GM21447 (cell line): ENCODE data around the gene LSM14A.
"Not testable (repeated sequence)": the region's sequence is repeated elsewhere in the genome, so short reads cannot be mapped to it uniquely, and the experiment has no call there.

Source experiments
- ATAC-seq: cut with Tn5 transposase; IDR thresholded peaks from one replicate; pipeline ENCODE4 v1.9.1; 2021; ENCODE audit not compliant: unreplicated experiment

LSM14A gene

DNA sequence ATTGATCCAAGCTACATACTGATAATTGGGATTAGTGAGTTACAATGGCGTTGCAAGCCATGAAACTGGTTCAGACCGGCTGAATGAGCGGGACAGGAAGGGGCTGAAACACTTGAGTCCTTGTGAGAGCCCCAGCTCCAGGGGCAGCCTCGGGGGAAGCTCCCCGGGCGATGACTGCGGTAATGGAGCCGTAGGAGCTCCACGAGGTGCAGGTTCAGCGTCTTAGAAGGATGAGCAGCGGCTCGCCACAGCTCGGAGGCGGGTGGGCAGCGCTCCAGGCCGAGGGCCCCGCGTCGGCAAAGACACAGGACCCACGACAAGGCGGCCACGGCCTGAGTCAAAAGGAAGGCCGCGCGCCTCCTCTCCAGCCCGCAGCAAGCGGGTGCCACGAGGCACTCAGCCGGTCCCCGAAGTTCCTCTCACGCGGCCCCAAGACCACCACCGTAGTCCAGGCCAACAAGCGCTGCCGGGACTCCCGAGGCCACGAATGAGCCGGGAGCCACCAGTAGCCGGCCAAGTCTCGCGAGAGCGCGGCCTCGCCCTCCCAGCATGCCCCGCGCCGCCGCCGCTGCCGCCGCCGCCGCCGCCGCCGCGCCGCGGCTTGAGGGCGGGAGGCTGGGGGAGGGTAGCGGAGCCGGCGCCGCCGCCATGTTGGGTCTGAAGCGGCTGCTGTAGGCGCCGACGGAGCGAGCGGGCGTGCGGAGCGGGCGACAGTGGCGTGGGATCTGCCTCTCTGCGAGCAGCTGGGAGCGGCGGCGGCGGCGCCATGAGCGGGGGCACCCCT lies at the start of gene LSM14A:
TSS of gene LSM14A (plus strand) at position 628 of the 784 bp plus-strand sequence. CDS start at position 767, 139 bp downstream.
- ATAC-seq = peak; percentile 64

GRCh38 chr19:34124828-34125227 lies 47.5 kb upstream of the LSM14A start:
- no peak for ATAC-seq

GRCh38 chr19:34126966-34127365 lies 45.3 kb upstream of the LSM14A start:
- ATAC-seq = no peak

GRCh38 chr19:34127684-34128189 lies 44.6 kb upstream of the LSM14A start:
- no peak for ATAC-seq

- no peak for ATAC-seq
Measured at GRCh38 chr19:34128558-34129250, 43.6 kb upstream of the LSM14A start.

DNA sequence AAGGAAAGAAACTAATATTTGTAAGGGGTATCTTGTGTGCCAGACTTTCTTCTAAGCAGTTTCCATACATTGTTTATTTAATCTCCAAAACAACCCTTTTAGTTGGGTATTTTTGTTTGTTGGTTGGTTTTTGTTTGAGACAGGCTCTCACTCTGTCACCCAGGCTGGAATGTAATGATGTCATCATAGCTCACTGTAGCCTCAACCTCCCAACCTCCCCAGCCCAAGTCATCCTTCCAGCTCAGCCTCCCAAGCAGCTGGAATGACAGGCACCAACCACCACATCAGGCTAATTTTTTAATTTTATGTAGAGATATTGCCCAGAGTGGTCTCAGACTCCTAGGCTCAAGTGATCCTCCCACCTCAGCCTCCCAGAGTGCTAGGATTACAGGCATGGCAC lies 41.2 kb upstream of the LSM14A start:
- no peak for ATAC-seq

DNA sequence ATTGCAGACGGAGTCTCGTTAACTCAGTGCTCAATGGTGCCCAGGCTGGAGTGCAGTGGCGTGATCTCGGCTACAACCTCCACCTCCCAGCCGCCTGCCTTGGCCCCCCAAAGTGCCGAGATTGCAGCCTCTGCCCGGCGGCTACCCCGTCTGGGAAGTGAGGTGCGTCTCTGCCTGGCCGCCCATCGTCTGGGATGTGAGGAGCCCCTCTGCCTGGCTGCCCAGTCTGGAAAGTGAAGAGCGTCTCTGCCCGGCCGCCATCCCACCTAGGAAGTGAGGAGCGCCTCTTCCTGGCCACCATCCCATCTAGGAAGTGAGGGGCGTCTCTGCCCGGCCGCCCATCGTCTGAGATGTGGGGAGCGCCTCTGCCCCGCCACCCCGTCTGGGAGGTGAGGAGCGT lies 40.2 kb upstream of the LSM14A start:
- not testable (repeated sequence) for ATAC-seq

DNA sequence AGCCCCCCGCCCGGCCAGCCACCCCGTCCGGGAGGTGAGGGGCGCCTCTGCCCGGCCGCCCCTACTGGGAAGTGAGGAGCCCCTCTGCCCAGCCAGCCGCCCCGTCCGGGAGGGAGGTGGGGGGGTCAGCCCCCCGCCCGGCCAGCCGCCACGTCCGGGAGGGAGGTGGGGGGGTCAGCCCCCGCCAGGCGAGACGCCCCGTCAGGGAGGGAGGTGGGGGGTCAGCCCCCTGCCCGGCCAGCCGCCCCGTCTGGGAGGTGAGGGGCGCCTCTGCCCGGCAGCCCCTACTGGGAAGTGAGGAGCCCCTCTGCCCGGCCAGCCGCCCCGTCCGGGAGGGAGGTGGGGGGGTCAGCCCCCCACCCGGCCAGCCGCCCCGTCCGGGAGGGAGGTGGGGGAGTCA lies 39.6 kb upstream of the LSM14A start:
- ATAC-seq = not testable (repeated sequence)

DNA sequence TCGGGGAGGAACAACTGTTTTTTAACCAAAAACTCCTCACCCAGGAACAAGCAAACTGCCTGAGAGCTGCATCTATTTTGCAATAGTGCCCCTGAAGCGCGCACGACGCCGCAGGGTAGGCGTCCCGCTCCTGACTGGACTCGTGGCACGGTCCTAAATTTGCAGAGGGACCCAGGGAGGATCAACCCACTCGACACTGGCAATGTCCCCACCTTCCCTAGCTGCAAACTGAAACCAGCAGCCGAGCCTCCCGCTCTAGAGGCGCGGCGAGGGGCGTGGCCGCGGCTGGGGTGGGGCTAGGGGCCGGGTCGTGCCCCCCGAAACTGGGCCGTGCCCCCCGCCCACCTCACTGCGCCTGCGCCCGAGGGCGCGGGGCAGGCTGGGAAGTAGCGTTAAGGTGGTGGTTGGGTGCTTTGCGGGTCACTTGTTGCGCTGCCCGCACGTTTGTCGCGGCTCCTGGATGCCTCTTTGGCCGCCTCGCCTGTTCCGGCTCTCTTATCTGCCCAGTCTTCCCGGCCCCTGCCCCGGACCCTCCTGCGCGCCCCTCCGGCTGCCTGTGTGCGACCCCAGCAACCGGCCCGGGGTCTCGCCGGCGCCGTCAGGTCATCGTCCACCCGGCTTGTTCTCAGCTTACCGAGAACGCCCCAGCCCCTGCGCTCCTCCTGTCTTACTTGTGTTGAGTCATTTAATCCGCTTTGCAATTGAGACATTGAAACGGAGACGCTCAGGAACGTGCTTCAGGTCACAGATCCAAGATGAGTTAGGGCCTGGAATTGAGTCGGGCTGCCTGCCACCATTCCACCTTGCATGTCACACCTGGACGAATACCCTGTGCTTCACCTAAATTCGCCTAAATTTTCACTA lies 37.9 kb upstream of the LSM14A start:
- ATAC-seq = peak; percentile 89

DNA sequence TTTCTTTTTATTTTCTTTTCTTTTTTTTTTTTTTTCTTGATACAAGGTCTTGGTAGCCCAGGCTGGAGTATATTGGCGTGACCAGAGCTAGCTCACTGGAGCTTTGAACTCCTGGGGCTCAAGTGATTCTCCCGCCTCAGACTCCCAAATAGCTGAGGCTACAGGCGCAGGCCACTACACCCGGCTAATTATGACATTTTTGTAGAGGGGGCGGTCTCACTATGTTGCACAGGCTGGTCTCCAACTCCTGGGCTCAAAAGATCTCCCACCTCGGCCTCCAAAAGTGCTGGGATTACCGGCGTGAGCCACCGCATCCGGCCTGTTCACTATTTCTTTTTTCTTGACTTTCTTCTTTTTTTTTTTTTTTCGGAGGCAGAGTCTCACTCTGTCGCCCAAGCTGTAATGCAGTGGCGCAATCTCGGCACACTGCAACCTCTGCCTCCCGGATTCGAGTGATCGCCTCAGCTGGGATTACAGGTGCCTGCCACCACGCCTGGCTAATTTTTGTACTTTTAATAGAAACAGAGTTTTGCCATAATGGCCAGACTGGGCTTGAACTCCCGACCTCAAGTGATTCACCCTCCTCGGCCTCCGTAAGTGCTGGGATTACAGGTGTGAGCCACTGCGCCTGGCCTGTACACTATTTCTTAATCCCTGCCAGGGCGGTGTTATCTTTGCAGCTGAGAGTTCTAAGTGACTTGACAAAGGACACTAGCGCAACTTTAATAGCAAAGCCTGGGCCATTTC lies 37.1 kb upstream of the LSM14A start:
- no peak for ATAC-seq

GRCh38 chr19:34135821-34136611 lies 36.3 kb upstream of the LSM14A start:
- no peak for ATAC-seq

GRCh38 chr19:34141025-34141424 lies 31.3 kb upstream of the LSM14A start:
- ATAC-seq = no peak

DNA sequence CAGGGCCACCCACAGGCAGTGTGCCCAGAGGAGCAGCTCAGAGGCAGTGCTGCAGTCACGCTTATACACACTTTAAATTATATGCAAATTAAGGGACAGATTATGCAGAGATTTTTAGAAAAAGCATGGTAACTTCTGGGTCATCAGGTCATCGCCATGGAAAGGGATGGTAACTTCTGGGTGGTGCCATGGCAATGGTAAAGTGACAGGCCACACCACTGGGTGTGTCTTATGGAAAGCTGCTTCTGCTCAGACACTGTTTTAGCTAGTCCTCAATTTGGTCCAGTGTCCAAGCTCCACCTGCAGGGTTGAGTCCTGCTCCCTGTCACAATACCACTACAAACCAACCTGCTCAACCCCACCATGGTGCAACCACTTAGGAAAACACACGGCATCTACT lies 29.9 kb upstream of the LSM14A start:
- no peak for ATAC-seq

- no peak for ATAC-seq
Measured at GRCh38 chr19:34145741-34146202, 26.5 kb upstream of the LSM14A start.

DNA sequence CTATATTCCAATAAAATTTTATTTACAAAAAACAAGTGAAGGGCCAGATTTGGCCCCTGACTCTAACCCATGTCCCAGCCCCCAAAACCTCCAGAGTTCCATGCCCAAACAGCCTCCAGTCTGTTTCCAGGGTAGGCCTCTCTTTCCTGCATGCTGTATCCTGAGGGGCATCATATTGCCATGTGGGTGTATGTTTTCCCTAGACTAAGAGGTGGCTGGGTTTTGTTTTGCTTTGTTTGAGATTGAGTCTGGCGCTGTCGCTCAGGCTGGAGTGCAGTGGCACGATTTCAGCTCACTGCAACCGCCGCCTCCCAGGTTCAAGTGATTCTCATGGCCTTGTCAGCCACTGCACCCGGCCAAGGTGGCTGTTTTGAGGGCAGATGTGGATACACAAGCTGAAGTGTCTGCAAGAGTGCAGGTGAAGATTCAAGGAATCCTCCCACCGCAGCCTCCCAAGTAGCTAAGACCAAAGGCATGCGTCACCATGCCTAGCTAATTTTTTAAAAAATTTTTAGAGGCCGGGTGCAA lies 23.6 kb upstream of the LSM14A start:
- no peak for ATAC-seq

DNA sequence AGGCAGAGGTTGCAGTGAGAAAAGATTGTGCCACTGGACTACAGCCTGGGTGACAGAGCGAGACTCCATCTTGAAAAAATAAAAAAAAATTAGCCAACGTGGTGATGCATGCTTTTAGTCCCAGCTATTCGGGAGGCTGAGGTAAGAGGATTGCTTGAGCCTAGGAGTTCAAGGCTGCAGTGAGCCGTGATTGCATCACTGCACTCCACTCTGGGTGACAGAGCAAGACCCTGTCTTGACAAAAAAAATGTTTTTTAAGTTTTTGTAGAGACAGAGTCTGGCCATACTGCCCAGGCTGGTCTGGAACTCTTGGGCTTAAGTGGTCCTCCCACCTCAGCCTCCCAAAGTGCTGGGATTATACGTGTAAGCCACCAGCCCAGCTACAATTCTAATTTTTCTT lies 22.4 kb upstream of the LSM14A start:
- ATAC-seq = no peak

DNA sequence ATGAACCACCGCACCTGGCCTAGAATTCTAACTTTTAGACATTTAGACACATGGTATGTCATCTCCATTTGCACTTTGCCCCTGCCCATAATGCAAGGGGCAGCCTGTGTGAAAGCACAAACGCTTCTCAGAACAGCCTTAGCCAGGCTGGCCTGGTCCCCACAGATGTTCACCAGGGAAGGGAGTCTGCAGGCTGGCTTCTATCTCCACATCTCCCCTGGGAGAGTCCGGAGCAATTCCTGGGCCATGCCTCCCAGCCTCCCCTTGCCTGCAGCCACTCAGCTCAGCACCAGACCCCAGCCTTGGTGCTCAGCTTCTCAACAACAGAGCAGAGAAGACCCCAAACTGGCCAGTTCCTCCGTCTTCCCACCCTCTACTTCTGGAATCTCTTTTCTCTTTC lies 21.7 kb upstream of the LSM14A start:
- ATAC-seq = no peak

- no peak for ATAC-seq
Measured at GRCh38 chr19:34151439-34151838, 20.9 kb upstream of the LSM14A start.

DNA sequence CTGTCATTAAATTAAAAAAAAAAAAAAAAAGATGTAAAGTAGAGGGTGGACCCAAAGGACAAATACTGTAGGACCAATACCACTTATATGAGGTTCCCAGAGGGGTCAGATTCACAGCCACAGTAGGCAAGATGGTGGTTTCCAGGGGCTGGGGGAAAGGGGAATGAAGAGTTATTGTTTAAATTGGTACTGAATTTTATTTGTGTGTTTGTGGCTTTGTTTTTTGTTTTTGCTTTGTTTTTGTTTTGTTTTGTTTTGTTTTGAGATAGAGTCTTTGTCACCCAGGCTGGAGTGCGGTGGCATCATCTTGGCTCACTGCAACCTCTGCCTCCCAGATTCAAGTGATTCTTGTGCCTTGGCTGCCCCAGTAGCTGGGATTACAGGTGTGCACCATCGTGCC lies 17.9 kb upstream of the LSM14A start:
- no peak for ATAC-seq
